H7 (cell line): ENCODE results near the gene GDPD3. TPM values are rescaled to one million over a fixed set of nuclear protein-coding genes. Genes with fewer than 3 reads are reported as not detected.

ENCODE experiments used
- DNase-seq: peaks from one replicate; pipeline ENCODE4 v3.0.0; 2012
- H3K27me3 ChIP-seq: 2 replicates; pipeline ENCODE4 v1.6.0; 2011; ENCODE audit warnings: mild to moderate bottlenecking, low read length; ENCODE audit not compliant: control insufficient read depth, insufficient read depth
- H3K36me3 ChIP-seq: replicated peaks from 2 replicates; pipeline ENCODE4 v1.5.1; 2011; ENCODE audit warnings: low read length; ENCODE audit not compliant: control insufficient read depth, insufficient read depth
- H3K4me3 ChIP-seq: 2 replicates; pipeline ENCODE4 v1.5.1; 2011; ENCODE audit warnings: low read depth, mild to moderate bottlenecking, control low read depth, low read length, moderate library complexity; ENCODE audit not compliant: insufficient read depth
- total RNA-seq: library from RNA; depleted of rRNA; stranded (reverse); fragments of >200 nt; shearing (Covaris generic); gene quantifications from 2 replicates; pipeline ENCODE4 v1.2.3, GENCODE V29; 2014; rRNA removed

The GDPD3 gene, protein sequence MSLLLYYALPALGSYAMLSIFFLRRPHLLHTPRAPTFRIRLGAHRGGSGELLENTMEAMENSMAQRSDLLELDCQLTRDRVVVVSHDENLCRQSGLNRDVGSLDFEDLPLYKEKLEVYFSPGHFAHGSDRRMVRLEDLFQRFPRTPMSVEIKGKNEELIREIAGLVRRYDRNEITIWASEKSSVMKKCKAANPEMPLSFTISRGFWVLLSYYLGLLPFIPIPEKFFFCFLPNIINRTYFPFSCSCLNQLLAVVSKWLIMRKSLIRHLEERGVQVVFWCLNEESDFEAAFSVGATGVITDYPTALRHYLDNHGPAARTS
- 0.31 and 1.8 TPM in 2 replicates for total RNA-seq

DNA sequence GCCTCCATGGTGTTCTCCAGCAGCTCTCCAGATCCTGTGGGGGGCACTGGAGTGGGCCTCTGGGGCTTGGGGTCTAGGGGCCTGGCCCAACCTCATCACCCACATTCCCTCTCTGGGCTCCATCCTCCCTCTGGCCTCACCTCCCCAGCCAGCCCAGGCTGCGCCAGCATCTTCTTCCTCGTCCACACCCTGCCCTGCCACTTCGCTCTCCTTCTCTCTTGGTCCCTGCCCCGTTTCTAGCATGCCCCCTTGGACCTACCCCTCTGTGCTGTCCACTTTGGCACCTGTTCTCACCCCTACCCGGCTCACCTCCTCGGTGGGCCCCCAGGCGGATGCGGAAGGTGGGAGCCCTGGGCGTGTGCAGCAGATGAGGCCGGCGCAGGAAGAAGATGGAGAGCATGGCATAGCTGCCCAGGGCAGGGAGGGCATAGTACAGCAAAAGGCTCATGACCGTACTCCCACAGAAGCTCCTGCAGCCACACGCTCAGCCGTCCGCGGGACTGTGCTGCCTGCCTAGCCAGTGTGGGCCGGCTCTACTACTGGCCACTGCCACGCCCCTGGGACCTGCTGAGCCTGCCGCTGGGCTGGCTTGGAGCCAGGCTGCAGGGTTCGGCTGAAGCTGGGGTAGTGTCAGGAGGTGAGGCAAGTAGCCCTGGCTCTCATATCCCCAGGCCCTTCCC lies at the start of gene GDPD3:
Gene GDPD3 (minus strand): TSS at position 507 of the 680 bp plus-strand sequence. CDS start 59 bp downstream, at position 448.
- H3K4me3 ChIP-seq: no peak within 1 kb of the TSS
- DNase-seq: peak; percentile 65
- H3K36me3 ChIP-seq: peaks cover 1% of the 10 kb centered on the region; the same call in 1 of the 2 replicates
- no peaks in the 10 kb centered on the region for H3K27me3 ChIP-seq

GRCh38 chr16:30157214-30157613 lies 43.9 kb upstream of the GDPD3 start:
- Histone ChIP-seq H3K27me3 (no peaks in the 10 kb centered on the region), H3K4me3 (no peak overlapping the region), H3K36me3 (no peaks in the 10 kb centered on the region)
- no peak for DNase-seq

- Histone ChIP-seq H3K36me3 (no peaks in the 10 kb centered on the region), H3K4me3 (no peak overlapping the region), H3K27me3 (no peaks in the 10 kb centered on the region)
- no peak for DNase-seq
These were observed 41.9 kb upstream of the GDPD3 start for GRCh38 chr16:30155188-30155587.

DNA sequence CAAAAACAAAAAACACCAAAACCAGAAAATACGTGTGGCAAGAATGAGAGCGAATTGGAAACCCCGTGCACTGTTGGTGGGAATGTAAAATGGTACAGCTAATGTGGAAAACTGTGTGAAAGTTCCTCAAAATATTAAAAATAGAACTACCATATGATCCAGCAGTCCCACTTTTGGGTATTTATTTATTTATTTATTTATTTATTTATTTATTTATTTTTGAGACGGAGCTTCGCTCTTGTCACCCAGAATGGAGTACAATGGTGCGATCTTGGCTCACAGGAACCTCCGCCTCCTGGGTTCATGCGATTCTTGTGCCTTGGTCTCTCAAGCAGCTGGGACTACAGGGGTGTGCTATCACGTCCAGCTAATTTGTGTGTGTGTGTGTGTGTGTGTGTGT lies 39.2 kb upstream of the GDPD3 start:
- DNase-seq: no peak
- Histone ChIP-seq H3K4me3 (no peak overlapping the region), H3K36me3 (no peaks in the 10 kb centered on the region), H3K27me3 (no peaks in the 10 kb centered on the region)

DNA sequence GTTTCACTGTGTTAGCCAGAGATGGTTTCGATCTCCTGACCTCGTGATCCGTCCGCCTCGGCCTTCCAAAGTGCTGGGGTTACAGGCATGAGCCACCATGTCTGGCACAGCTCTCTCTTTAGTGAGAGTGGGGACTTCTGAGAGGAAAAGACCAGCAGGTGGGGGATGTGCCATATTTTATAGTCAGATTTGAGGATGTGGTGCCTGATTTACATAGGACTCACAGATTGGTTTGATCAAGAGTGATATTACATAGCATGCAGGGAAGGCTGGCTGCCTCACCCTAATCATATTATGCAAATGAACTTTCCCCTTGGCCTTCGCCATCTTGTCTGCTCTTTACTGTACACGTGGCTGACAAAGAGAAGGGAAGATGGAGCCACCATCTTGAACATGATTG lies 37.8 kb upstream of the GDPD3 start:
- Histone ChIP-seq H3K36me3 (no peaks in the 10 kb centered on the region), H3K4me3 (no peak overlapping the region), H3K27me3 (no peaks in the 10 kb centered on the region)
- DNase-seq: no peak

GRCh38 chr16:30149250-30149930 lies 36.1 kb upstream of the GDPD3 start:
- Histone ChIP-seq H3K36me3 (no peaks in the 10 kb centered on the region), H3K4me3 (no peak overlapping the region), H3K27me3 (no peaks in the 10 kb centered on the region)
- DNase-seq: no peak

DNA sequence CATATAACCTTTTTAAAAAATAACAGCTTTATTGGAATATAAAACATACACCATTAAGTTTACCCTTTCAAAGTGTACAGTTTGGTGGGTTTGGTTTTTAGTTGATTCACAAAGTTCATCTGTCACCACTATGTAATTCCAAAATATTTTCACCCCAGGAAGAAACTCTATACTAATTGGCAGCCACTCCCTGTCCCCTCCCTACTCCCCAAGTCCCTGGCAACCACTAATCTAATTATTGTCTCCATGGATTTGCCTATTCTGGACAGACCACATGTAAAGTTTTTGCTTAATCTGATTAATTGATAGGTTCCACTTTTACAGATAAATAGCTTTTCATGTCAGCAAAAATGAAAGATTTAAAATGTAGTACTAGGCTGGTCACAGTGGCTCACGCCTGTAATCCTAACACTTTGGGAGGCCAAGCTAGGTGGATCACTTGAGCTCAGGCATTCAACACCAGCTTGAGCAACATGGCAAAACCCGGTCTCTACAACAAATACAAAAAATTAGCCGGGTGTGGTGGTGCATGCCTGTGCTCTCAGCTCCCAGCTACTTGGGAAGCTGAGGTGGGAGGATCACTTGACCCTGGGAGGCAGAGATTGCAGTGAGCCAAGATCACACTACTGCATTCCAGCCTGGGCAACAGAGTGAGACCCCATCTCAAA lies 34.6 kb upstream of the GDPD3 start:
- Histone ChIP-seq H3K36me3 (no peaks in the 10 kb centered on the region), H3K4me3 (no peak overlapping the region), H3K27me3 (no peaks in the 10 kb centered on the region)
- DNase-seq: no peak

GRCh38 chr16:30145657-30146056 lies 32.3 kb upstream of the GDPD3 start:
- DNase-seq: no peak
- Histone ChIP-seq H3K4me3 (no peak overlapping the region), H3K27me3 (no peaks in the 10 kb centered on the region), H3K36me3 (no peaks in the 10 kb centered on the region)

DNA sequence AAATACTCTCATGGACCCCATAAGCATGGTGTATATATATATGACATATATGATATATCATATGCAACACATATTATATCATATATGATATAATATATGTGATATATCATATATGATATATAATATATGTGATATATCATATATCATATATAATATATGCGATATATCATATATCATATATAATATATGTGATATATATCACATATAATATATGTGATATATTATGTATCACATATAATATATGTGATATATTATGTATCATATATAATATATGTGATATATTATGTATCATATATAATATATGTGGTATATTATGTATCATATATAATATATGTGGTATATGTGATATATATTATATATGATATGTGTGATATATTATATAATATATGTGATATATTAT lies 31.6 kb upstream of the GDPD3 start:
- no peaks in the 10 kb centered on the region for H3K36me3 ChIP-seq
- H3K4me3 ChIP-seq: no peak overlapping the region
- DNase-seq: no peak
- no peaks in the 10 kb centered on the region for H3K27me3 ChIP-seq

GRCh38 chr16:30144017-30144416 lies 30.7 kb upstream of the GDPD3 start:
- no peak for DNase-seq
- no peak overlapping the region for H3K4me3 ChIP-seq

DNA sequence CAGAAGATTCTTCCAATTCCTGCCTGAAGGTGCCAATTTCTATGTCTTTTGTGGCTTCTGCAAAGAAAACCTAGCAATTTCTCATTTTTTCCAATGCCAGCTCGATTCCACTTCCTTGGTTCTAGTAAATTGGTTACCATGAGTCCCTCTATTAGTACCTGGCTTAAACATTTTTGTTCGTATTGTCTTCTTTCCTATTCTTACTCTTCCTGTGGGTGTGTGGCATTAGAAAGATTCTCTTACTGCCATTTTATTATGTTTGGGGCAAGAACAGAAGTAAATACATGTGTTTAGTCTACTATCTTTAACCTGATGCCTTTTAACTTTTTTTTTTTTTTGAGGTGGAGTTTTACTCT lies 30.0 kb upstream of the GDPD3 start:
- no peak for DNase-seq
- H3K4me3 ChIP-seq: no peak overlapping the region
- no peaks in the 10 kb centered on the region for H3K27me3 ChIP-seq
- no peaks in the 10 kb centered on the region for H3K36me3 ChIP-seq

More at GRCh38 chr16:30144017-30144416, 30.7 kb upstream of the GDPD3 start:
- H3K36me3 ChIP-seq: no peaks in the 10 kb centered on the region
- no peaks in the 10 kb centered on the region for H3K27me3 ChIP-seq

DNA sequence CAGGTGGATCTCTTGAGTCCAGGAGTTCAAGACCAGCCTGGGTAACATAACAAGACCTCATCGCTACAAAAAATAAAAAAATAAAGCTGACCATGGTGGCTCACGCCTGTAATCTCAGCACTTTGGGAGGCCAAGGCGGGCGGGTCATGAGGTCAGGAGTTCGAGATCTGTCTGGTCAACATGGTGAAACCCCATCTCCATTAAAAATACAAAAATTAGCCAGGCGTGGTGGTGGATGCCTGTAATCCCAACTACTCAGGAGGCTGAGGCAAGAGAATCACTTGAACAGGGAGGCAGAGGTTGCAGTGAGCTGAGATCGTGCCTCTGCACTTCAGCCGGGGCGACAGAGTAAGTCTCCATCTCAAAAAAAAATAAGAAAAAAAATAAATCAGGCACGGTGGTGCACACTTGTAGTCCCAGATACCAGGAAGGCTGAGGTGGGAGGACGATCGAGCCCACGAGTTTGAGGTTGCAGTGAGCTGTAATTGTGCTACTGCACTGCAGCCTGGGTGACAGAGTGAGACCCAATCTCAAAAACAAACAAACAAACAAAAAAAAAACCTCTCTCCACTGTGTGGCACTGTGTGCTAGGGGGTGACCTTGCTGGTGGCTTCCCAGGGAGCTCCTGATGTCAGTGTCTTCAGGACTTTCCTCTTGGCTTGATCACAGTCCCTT lies 29.5 kb upstream of the GDPD3 start:
- Histone ChIP-seq H3K27me3 (no peaks in the 10 kb centered on the region), H3K36me3 (no peaks in the 10 kb centered on the region), H3K4me3 (no peak overlapping the region)
- no peak for DNase-seq

DNA sequence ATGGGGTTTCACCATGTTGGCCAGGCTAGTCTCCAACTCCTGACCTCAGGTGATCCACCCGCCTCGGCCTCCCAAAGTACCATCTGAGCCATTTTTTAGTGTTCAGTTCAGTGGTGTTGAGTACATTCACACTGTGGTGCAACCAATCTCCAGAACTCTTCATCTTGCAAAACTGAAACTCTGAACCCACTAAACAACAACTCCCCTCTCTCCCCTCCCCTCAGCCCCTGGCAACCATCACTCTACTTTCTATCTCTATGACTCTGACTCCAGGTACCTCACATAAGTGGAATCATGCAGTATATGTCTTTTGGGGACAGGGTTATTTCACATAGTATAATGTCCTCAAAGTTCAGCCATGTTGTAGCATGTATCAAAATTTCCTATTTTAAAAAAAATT lies 28.4 kb upstream of the GDPD3 start:
- no peaks in the 10 kb centered on the region for H3K36me3 ChIP-seq
- H3K4me3 ChIP-seq: no peak overlapping the region
- H3K27me3 ChIP-seq: no peaks in the 10 kb centered on the region
- no peak for DNase-seq
